ENCODE data around the gene DLG2. TPM values are rescaled to one million over a fixed set of nuclear protein-coding genes. Genes with fewer than 3 reads are reported as not detected.

Gene DLG2
- total RNA-seq, 1 donor from 2014 or later: 5.1 TPM

- H3K27ac Mint-ChIP-seq (ENCODE audit: unreplicated experiment): no peak overlapping the region
- no peak for TF ChIP-seq CTCF (IDR thresholded peaks at IDR 0.05; ENCODE audit: unreplicated experiment)
- H3K36me3 Mint-ChIP-seq (ENCODE audit: low read depth, unreplicated experiment): no peaks in the 10 kb centered on the region
These were observed 963.4 kb downstream of the DLG2 start for GRCh38 chr11:84663731-84664130.

GRCh38 chr11:84660257-84660977 lies 966.7 kb downstream of the DLG2 start:
- no peak for DNase-seq (ENCODE audit: low spot score)
- no peak for TF ChIP-seq CTCF (IDR thresholded peaks at IDR 0.05; ENCODE audit: unreplicated experiment)
- Mint-ChIP-seq H3K4me1 (ENCODE audit: unreplicated experiment) (no peaks in the 10 kb centered on the region), H3K27ac (ENCODE audit: unreplicated experiment) (no peak overlapping the region), H3K9me3 (ENCODE audit: unreplicated experiment) (no peaks in the 10 kb centered on the region), H3K36me3 (ENCODE audit: low read depth, unreplicated experiment) (no peaks in the 10 kb centered on the region), H3K27me3 (ENCODE audit: unreplicated experiment) (peaks cover 6% of the 10 kb centered on the region), H3K4me3 (ENCODE audit: unreplicated experiment) (no peak overlapping the region)

More at GRCh38 chr11:84663731-84664130, 963.4 kb downstream of the DLG2 start:
- DNase-seq (ENCODE audit: low spot score): no peak
- no peaks in the 10 kb centered on the region for H3K4me1 Mint-ChIP-seq (ENCODE audit: unreplicated experiment)
- H3K9me3 Mint-ChIP-seq (ENCODE audit: unreplicated experiment): no peaks in the 10 kb centered on the region
- H3K27me3 Mint-ChIP-seq (ENCODE audit: unreplicated experiment): peaks cover 2% of the 10 kb centered on the region
- H3K4me3 Mint-ChIP-seq (ENCODE audit: unreplicated experiment): no peak overlapping the region

- H3K4me3 Mint-ChIP-seq (ENCODE audit: unreplicated experiment): no peak overlapping the region
- H3K9me3 Mint-ChIP-seq (ENCODE audit: unreplicated experiment): no peaks in the 10 kb centered on the region
- peaks cover 4% of the 10 kb centered on the region for H3K27me3 Mint-ChIP-seq (ENCODE audit: unreplicated experiment)
- DNase-seq (ENCODE audit: low spot score): no peak
- H3K4me1 Mint-ChIP-seq (ENCODE audit: unreplicated experiment): no peaks in the 10 kb centered on the region
- no peaks in the 10 kb centered on the region for H3K36me3 Mint-ChIP-seq (ENCODE audit: low read depth, unreplicated experiment)
- no peak for TF ChIP-seq CTCF (IDR thresholded peaks at IDR 0.05; ENCODE audit: unreplicated experiment)
- no peak overlapping the region for H3K27ac Mint-ChIP-seq (ENCODE audit: unreplicated experiment)
These were observed 971.4 kb downstream of the DLG2 start for GRCh38 chr11:84655712-84656111.

GRCh38 chr11:84648471-84648870 lies 978.7 kb downstream of the DLG2 start:
- Mint-ChIP-seq H3K36me3 (ENCODE audit: low read depth, unreplicated experiment) (no peaks in the 10 kb centered on the region), H3K27me3 (ENCODE audit: unreplicated experiment) (no peaks in the 10 kb centered on the region), H3K4me1 (ENCODE audit: unreplicated experiment) (no peaks in the 10 kb centered on the region), H3K27ac (ENCODE audit: unreplicated experiment) (no peak overlapping the region), H3K4me3 (ENCODE audit: unreplicated experiment) (no peak overlapping the region), H3K9me3 (ENCODE audit: unreplicated experiment) (no peaks in the 10 kb centered on the region)
- no peak for DNase-seq (ENCODE audit: low spot score)
- no peak for TF ChIP-seq CTCF (IDR thresholded peaks at IDR 0.05; ENCODE audit: unreplicated experiment)

GRCh38 chr11:84645988-84646694 lies 981.0 kb downstream of the DLG2 start:
- H3K9me3 Mint-ChIP-seq (ENCODE audit: unreplicated experiment): no peaks in the 10 kb centered on the region
- TF ChIP-seq CTCF (IDR thresholded peaks at IDR 0.05; ENCODE audit: unreplicated experiment): no peak
- no peaks in the 10 kb centered on the region for H3K27me3 Mint-ChIP-seq (ENCODE audit: unreplicated experiment)
- no peak overlapping the region for H3K27ac Mint-ChIP-seq (ENCODE audit: unreplicated experiment)
- no peaks in the 10 kb centered on the region for H3K36me3 Mint-ChIP-seq (ENCODE audit: low read depth, unreplicated experiment)
- no peak for DNase-seq (ENCODE audit: low spot score)
- H3K4me1 Mint-ChIP-seq (ENCODE audit: unreplicated experiment): no peaks in the 10 kb centered on the region
- H3K4me3 Mint-ChIP-seq (ENCODE audit: unreplicated experiment): no peak overlapping the region
